Breast epithelium (tissue), 4 donors: ENCODE measurements around the gene PRRT1B. TPM values are rescaled to one million over a fixed set of nuclear protein-coding genes. Genes with fewer than 3 reads are reported as not detected.

Experiments
- DNase-seq, 2 donors: peaks; one replicate each; pipeline ENCODE4 v3.0.0-alpha.2; 2019; ENCODE audit warnings: low spot score in 2 of 2
- H3K27ac ChIP-seq, 2 donors: fragments of 200-600 bp; sonication (generic) in 1 of 2; one replicate each; pipeline ENCODE4 v1.5.1; 2016 to 2019; ENCODE audit warnings: mild to moderate bottlenecking in 1 of 2
- H3K27me3 ChIP-seq, 2 donors: fragments of 200-600 bp; sonication (generic) in 1 of 2; one replicate each; pipeline versions ENCODE4 v1.5.1 to v1.6.0; 2017 to 2019; ENCODE audit warnings: control low read depth in 1 of 2, mild to moderate bottlenecking in 1 of 2
- H3K36me3 ChIP-seq: fragments of 200-600 bp; one replicate; pipeline ENCODE4 v1.5.1; 2019
- H3K4me1 ChIP-seq, 2 donors: fragments of 200-600 bp; sonication (generic); one replicate each; pipeline ENCODE4 v1.5.1; 2016 to 2019; ENCODE audit warnings: control low read depth in 1 of 2
- H3K4me3 ChIP-seq, 3 donors: fragments of 200-600 bp; sonication (generic); 1 replicate in 2 of 3; 2 replicates in 1 of 3; pipeline ENCODE4 v1.5.1; 2016 to 2019; ENCODE audit warnings: mild to moderate bottlenecking in 3 of 3, moderate library complexity in 2 of 3
- H3K9me3 ChIP-seq, 2 donors: fragments of 200-600 bp; sonication (generic) in 1 of 2; one replicate each; pipeline ENCODE4 v1.5.1; 2016 to 2019; ENCODE audit warnings: control low read depth in 1 of 2
- CTCF ChIP-seq, 3 donors: fragments of 450-650 bp; IDR thresholded peaks; one replicate each; pipeline ENCODE4 v1.5.1; 2016 to 2017; ENCODE audit warnings: antibody characterized with exemption in 3 of 3, mild to moderate bottlenecking in 3 of 3, moderate library complexity in 3 of 3
- POLR2A ChIP-seq: fragments of 450-650 bp; IDR thresholded peaks from one replicate; pipeline ENCODE4 v1.6.1; 2016; ENCODE audit warnings: antibody characterized with exemption, mild to moderate bottlenecking, moderate library complexity
- POLR2AphosphoS5 ChIP-seq, 3 donors: sonication (generic); formaldehyde crosslinking; IDR thresholded peaks; one replicate each; pipeline ENCODE4 v1.6.1; 2017; ENCODE audit warnings: antibody characterized with exemption in 3 of 3
- intact Hi-C: fragments of 100-400 bp; cut with DNase I; formaldehyde crosslinking; loops from one replicate; pipeline ENCODE4 v1.15.1; 2023; ENCODE audit warnings: low total_unique reads
- total RNA-seq, 3 donors: library from RNA; depleted of rRNA; stranded (reverse); fragments of >200 nt; gene quantifications; one replicate each; pipeline ENCODE4 v1.1.0, GENCODE V29; 2016

The PRRT1B gene
- total RNA-seq, 3 donors from 2014 or later: 0.33 TPM; not detected in 2

GRCh38 chr9:131598121-131598520 is 52.8 kb downstream of the PRRT1B start:
- TF ChIP-seq CTCF (IDR thresholded peaks at IDR 0.05): no peak
- no peak for TF ChIP-seq POLR2A
- TF ChIP-seq POLR2AphosphoS5 (IDR thresholded peaks at IDR 0.05): no peak
- no peaks in the 10 kb centered on the region for H3K4me1 ChIP-seq

GRCh38 chr9:131601683-131602181 is 56.4 kb downstream of the PRRT1B start:
- intact Hi-C loops: no loop called here
- TF ChIP-seq POLR2AphosphoS5 (IDR thresholded peaks at IDR 0.05): no peak
- TF ChIP-seq CTCF (IDR thresholded peaks at IDR 0.05): no peak
- no peak for TF ChIP-seq POLR2A
- Histone ChIP-seq H3K9me3 (no peaks in the 10 kb centered on the region), H3K4me3 (no peak overlapping the region), H3K27me3 (no peaks in the 10 kb centered on the region), H3K36me3 (peaks cover 10% of the 10 kb centered on the region), H3K4me1 (no peaks in the 10 kb centered on the region), H3K27ac (no peak overlapping the region)
- DNase-seq: no peak

More at GRCh38 chr9:131598121-131598520, 52.8 kb downstream of the PRRT1B start:
- Histone ChIP-seq H3K27ac (no peak overlapping the region), H3K27me3 (no peaks in the 10 kb centered on the region), H3K36me3 (peaks cover 21% of the 10 kb centered on the region), H3K9me3 (no peaks in the 10 kb centered on the region), H3K4me3 (no peak overlapping the region)
- DNase-seq: peak in 1 of 2 donors; percentile 48
- intact Hi-C loops: no loop called here

GRCh38 chr9:131603199-131603598 is 57.9 kb downstream of the PRRT1B start:
- TF ChIP-seq CTCF (IDR thresholded peaks at IDR 0.05) (no peak), POLR2A (no peak), POLR2AphosphoS5 (IDR thresholded peaks at IDR 0.05) (no peak)
- H3K4me1 ChIP-seq: peaks cover 0 to 4% of the 10 kb centered on the region in 2 donors
- intact Hi-C loops: no loop called here
- H3K27me3 ChIP-seq: no peaks in the 10 kb centered on the region
- H3K4me3 ChIP-seq: no peak overlapping the region
- peaks cover under 1% of the 10 kb centered on the region for H3K36me3 ChIP-seq
- H3K9me3 ChIP-seq: no peaks in the 10 kb centered on the region
- DNase-seq: no peak
- H3K27ac ChIP-seq: no peak overlapping the region

GRCh38 chr9:131603711-131604439 is 58.6 kb downstream of the PRRT1B start:
- H3K36me3 ChIP-seq: no peaks in the 10 kb centered on the region
- TF ChIP-seq CTCF (IDR thresholded peaks at IDR 0.05) (no peak), POLR2AphosphoS5 (IDR thresholded peaks at IDR 0.05) (no peak), POLR2A (no peak)
- intact Hi-C loops: no loop called here

More at GRCh38 chr9:131603711-131604439, 58.6 kb downstream of the PRRT1B start:
- Histone ChIP-seq H3K4me1 (peaks cover 1 to 5% of the 10 kb centered on the region in 2 donors), H3K27me3 (no peaks in the 10 kb centered on the region), H3K27ac (no peak overlapping the region), H3K9me3 (no peaks in the 10 kb centered on the region), H3K4me3 (no peak overlapping the region)
- no peak for DNase-seq
